Lower leg skin (tissue), 3 donors: ENCODE data around the gene CHAF1B.

Experiments
- POLR2A ChIP-seq, 2 donors: fragments of 450-650 bp; IDR thresholded peaks; one replicate each; pipeline ENCODE4 v1.6.1; 2016 to 2017; ENCODE audit warnings: antibody characterized with exemption in 2 of 2, mild to moderate bottlenecking in 1 of 2, moderate library complexity in 1 of 2
- TF ChIP-seq, protein P1 (sequence below), 3 donors: fragments of 450-650 bp; IDR thresholded peaks; one replicate each; pipeline ENCODE4 v1.5.1; 2016; ENCODE audit warnings: antibody characterized with exemption in 3 of 3, mild to moderate bottlenecking in 3 of 3, moderate library complexity in 2 of 3

DNA sequence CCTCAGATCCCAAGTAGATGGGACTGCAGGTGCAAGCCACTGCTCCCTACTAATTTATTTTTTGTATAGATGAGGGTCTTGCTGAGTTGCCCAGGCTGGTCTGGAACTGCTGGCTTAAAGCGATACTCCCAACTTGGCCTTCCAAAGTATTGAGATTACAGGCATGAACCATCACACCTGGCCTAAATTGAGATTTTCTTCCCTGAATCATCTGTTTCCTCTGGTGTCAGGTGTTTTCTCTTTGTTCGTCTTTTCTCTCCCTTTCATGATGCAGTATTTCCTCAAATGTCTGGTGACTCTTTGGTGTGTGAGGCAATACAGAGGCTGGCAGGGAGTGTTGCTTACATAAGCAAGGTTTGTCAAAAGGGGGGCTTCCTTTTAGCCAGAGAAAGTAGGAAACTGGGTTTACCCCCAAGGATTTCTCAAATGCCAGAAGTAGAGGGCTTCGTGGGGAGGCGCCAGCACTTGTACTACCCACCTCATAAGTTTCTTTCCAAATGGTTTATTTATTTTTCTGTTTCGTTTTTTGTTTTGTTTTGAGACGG, 67.2 kb downstream of the CHAF1B start:
- TF ChIP-seq, protein P1, sequence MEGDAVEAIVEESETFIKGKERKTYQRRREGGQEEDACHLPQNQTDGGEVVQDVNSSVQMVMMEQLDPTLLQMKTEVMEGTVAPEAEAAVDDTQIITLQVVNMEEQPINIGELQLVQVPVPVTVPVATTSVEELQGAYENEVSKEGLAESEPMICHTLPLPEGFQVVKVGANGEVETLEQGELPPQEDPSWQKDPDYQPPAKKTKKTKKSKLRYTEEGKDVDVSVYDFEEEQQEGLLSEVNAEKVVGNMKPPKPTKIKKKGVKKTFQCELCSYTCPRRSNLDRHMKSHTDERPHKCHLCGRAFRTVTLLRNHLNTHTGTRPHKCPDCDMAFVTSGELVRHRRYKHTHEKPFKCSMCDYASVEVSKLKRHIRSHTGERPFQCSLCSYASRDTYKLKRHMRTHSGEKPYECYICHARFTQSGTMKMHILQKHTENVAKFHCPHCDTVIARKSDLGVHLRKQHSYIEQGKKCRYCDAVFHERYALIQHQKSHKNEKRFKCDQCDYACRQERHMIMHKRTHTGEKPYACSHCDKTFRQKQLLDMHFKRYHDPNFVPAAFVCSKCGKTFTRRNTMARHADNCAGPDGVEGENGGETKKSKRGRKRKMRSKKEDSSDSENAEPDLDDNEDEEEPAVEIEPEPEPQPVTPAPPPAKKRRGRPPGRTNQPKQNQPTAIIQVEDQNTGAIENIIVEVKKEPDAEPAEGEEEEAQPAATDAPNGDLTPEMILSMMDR (IDR thresholded peaks at IDR 0.05), result no peak
- TF ChIP-seq POLR2A (IDR thresholded peaks at IDR 0.05), result no peak
